Cerebellar cortex (tissue), 1 donor: ENCODE data around the gene GNPTAB.

ENCODE experiments used
- DNase-seq: peaks from one replicate; pipeline ENCODE4 v3.0.0-alpha.2; 2015; ENCODE audit warnings: low spot score

The GNPTAB gene

DNA sequence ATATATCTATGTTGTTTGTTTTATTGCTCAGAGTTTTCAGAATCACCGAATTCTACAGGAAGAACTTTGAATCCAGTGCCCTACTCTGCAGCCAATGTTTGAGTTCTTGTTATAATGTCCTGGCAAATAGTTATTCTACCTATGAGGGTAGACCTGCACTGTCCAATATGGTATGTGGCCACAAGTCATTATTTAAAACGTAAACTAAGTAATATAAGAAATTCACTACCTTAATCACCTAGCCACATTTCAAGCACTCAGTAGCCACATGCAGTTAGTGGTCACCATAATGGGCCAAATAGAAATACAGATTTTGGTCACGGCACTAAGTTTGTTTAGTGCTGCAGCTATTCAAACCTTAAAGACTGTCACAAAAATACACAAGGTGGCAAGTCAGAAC is 26.4 kb downstream of the GNPTAB start:
- DNase-seq: no peak

DNA sequence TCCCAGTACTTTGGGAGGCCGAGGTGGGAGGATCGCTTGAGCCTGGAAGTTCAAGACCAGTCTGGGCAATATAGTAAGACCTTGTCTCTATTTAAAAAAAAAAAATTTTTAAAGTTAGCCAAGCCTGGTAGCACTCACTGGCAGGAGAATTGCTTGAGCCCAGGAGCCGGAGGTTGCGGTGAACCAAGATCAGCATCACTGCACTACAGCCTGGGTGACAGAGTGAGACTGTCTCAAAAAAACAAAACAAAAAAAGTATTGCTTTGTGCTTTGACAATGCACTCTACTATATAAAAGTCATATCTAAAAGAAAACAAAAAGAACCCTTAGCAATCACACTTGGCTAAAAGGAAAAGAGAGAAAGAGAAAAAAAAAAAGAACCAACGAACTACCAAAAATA is 26.8 kb downstream of the GNPTAB start:
- no peak for DNase-seq

DNA sequence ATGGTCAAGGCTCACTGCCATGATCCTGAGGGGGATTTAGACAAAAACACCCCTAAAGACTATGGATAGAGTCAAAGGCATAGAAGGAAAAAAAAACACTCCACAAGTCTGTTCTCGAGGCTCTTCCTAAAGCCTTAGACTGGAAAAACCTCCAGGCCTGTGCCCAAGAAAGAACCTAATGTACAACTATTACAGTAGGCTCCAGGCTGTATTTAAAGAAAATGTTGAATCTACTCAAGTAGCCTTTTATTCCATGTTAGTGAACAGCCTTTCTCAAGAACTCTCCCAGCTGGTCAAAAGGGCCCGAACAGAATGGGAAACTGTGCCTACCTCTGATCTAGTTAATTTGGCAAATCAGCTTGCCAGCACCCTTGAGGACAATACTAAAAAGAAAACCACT is 28.3 kb downstream of the GNPTAB start:
- DNase-seq: no peak

DNA sequence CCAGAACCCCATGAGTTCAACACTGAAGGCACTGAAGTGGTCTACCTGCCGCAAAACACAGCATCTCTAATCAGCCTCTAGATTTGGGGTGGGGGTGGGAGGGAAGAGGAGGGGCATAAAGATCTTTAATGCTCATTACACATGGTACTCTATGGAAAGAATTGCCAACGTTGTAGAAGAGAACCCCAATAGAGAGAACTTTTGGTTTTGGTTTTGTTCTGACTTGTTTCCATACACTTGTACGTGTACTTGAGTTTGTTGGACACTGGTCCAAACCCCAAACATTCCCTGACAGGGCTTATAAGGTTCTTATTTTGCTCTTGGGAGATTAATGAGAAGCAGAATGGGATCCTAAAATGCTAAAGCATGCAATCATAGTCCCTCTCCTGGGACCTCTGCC is 31.0 kb downstream of the GNPTAB start:
- no peak for DNase-seq

DNA sequence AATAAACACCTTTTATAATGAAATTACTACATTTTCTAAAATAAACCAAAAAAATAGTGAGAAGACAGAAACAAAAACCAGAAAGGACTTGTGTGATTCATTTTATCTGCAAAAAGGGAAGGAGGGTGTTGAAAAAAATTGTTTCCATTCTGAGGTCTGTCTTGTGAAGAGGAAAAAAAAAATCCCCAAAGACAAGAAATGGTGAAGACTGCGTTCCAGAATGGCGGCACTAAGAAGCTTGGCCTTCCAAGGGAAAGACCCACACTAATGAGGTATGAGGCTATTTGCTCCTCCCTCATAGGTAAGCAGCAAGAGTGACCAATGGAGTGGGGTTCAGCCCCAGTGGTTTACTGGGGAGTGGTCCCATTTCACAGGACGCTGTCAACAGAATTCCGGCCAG is 35.0 kb downstream of the GNPTAB start:
- no peak for DNase-seq

DNA sequence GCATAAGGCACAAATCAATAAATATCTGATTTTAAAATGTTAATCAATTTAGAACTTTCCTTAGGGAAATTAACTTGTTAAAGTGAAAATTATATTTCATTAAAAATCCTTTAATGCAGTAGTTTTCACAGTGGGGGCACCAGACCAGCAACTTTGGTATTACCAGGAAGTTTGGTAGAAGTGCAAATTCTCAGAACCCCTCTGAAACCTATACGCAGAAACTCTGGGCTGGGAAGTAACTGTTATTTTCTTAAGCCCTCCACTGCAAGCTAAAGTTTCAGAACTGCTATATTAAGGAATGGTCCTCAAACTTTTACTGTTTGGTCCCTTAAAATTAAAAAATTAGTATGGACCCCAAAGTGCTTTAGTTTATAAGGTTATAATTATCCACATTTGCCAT is 35.7 kb downstream of the GNPTAB start:
- no peak for DNase-seq

DNA sequence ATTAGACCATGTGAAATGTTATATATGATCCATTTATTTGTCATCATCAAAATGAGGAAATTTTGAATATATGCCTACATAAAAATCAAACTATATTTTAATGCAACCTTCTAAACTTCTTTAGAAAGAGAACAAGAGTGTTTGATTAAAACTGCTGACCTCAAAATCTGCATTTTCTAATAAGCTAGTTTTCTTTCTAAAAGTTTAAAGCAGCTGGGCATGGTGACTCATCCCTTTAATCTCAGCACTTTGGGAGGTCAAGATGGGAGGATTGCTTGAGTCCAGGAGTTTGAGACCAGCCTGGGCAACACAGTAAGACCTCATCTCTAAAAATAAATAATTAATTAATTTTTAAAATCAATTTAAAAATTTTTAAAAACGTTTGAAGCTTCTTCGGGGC is 36.2 kb downstream of the GNPTAB start:
- DNase-seq: no peak

DNA sequence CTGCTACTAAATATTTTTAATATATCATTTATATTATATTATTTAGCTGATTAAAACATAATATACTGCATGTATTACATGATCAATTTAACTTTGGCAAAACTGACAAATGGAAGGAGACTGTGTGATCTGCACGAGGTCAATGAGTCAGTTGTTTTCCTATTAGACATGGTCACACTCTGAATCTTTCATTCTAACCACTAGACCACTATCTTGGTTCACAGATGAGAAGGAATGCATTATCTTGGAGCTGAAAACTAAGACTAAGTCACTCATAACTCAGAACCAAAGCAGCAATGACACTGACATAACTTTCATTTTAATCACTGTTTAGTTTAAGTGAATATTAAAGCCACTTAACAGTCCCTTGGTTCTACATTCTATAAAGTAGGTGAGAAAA is 37.4 kb downstream of the GNPTAB start:
- no peak for DNase-seq

DNA sequence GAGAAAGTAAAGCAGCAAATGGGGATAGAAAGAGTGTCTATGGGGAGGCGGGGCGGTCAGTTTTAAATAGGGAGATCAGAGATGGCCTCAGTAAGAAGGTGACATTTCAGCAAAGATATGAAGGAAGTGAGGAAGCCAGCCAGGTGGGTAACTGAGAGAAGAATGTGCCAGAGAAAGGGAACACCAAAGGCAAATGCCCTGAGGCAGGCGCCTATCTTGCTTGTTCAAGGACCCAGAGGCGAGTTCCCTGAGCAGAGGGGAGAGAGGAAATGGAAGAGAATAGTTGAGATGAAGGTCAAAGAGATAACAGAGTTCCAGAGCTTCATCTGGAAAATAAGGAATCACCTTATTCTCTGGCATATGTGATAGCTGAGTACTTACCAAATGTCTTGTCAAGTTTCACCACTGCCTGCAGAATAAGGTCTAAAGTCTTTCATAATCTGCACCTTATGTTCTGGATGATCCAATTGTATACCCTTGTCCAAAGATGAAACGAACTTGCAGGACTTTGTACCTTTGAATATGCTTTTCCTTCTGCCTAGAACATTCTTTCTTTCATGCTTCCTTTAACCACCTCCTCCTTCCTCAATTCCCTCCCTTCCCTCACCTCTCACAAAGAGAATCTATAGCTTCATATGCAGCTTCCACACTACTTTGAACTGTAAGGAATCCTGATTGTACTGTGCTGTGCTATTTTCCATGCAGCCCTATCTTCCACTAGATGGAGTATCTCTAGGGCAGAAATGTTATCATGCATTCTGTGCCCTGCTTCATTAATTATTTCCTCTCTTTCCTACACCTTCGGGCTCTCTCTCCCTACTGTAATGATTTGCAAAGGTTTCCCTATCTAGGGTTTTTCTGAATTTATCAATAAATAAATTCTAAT is 38.5 kb downstream of the GNPTAB start:
- peak; percentile 32 for DNase-seq

DNA sequence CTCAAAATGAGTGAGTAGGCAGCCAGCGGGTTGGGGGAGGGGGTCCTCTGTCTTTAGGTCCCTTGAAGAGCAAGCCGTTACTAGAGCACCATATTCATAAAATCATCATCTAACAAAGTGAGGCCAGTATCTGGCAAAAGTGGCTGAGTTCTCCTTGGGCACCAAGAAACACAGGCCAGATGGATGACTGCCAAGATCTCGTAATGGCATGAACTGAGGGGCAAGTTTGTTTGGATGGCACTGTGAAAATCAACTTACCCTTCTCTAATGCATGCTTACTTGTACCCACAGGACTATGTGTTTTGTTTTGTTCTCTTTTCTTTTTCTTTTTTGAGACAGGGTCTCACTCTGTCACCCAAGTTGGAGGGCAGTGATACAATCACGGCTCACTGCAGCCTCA is 41.6 kb downstream of the GNPTAB start:
- DNase-seq: peak; percentile 28

DNA sequence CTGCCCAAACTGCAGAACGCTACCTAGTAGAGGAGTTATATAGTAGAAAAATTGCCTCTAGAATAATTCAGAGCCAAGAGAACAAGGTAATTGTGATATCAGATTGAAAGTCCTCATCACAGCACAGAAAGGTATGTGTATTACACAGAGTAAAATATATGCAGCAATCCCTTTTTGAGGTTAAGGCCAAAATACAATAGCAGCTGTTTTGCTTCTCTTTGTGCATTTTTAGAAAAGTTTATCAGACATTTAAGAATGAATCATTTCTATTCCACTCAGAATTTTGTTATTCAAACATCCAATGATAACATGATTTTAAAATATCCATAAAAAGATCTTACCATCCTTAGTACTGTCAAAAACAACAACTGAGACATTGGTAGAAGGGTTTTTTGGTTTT is 45.1 kb downstream of the GNPTAB start:
- no peak for DNase-seq

DNA sequence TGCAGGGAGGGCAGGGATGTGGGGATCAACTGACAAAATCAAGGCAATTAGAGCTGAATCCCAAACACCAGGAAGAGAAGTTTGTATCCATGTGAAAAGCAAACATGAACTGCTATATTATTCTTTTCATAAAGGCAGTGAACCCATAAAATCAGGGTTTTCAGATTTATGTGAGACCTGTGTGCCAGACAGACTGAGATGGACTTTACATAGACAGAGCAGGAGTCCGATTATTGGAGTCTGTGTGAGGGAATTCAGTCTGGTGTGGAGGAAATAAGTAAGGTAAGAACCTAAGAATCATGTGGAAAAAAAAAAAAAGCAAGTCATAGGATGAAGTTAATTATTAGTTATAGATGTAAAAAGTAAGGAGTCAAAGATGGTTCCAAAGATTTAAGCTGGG is 46.4 kb downstream of the GNPTAB start:
- DNase-seq: no peak

DNA sequence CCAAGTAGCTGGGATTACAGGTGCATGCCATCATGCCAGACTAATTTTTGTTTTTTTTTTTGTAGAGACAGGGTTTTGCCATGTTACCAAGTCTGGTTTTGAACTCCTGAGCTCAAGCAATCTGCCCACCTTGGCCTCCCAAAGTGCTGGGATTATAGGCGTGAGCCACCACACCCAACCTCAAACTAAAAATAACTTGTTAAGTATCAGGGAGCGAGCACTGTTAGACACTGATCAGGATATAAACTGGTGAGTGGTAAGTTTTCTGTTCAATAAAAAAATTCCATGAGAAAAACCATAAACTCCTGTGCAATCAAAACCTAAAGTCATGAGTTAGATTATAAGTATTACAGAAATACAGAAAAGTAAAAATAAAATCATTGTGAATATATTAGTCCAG is 46.9 kb downstream of the GNPTAB start:
- no peak for DNase-seq

DNA sequence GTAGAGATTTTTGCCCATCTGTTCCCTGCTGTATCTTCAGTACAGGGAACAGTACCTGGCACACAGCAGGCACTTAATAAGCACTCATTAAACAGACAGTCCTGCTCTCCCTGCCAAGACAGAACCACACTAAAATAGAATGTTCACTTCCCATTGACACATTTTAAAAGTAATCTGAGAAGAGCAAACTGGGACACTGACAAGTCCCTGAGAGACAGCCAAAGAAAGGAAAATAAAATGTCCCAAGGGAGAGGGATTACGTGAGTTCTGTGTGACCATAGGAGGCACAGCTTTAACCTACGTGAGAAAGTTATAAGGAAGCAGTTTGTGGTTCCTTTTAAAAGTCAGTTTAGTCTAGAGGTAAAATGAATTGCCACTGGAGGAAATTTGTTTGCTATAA is 47.6 kb downstream of the GNPTAB start:
- DNase-seq: no peak

DNA sequence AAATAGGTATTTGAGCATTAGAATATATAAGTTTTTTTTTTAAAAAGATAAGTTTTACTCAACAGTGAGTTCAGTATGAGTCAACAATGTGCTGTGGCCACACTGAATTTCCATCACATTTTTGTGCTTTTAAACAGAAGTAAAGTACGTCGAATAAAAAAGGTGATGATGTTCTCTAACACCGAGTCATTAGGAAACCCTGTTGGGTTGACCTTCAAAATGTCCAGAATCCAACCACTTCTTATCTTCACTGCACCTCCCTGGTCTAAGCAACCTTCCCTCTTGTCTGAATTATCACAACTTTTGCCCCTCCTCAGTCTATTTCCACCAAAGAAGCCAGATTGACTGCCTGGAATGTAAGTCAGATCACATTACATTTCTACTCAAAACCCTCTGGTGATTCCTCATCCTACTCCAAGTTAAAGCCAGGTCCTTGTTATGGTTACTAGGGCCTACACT is 48.5 kb downstream of the GNPTAB start:
- no peak for DNase-seq

DNA sequence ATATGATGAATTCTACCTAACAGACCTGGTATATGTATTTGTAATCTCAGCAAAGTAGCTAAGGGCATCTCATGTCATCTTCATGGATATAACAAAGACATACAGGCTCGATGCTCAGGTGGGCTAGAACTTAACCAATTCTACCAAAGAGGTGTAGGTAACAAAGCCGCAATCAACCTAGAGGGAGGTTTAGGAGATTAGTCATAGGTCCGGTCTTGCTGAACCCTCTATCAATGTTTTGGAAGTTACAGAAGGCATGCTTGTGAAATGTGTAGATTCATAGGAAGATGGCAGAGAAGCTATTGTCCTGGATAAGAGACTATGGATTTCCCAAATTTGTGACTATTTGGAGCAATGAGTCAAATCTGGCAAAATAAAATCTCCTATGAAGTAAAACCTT is 48.9 kb downstream of the GNPTAB start:
- DNase-seq: no peak

DNA sequence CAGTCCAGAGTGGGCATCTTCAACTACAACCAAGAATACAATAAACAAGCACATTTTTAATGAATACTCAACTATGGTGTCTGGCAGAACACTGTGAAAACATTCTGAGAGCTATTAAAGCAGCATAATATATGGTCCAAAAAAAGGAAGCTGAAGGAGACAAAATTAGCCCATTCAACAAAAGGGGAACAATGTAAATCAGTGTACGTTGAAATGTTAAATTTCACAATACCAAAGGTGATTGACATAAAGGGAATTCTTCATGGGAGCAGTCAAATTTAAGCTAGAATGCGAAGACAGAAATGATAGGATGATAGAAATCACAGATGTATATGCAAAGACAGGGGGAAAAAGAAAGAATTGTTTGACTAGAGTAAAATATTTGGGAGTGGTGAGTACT is 50.2 kb downstream of the GNPTAB start:
- no peak for DNase-seq

DNA sequence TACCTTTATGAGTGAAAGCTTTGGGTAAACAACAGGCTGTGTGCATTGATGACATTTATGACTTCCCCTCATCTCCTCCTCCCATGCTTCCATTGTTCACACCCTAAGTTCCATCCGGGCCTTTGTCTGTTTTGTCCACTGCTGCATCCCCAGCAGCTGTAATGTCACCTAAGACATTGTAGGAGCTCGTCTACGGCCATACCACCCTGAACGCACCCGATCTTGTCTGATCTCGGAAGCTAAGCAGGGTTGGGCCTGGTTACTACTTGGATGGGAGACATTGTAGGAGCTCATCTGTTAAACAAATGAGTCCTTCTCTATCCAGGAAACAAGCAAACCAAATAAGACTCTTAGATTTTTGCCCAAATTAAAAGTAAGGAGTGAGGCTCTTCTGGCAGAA is 51.1 kb downstream of the GNPTAB start:
- no peak for DNase-seq

DNA sequence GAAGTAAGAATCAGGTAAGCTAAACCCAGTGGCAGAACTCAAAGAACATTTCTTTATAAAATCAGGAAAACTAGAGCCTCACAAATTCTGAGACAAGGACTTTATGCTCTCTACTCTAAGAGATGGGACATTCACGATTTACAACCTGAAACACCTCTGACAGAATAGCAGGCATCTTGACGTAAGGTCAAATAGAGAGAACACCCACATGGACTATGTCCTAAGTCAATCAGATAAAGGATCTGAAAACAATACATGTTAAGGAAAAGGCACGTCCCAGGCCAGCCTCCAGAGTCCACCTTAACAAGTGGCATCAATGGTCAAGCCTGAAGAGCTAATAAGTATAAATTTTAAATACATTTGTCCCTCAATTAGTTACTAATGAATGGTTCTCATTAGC is 51.6 kb downstream of the GNPTAB start:
- no peak for DNase-seq

DNA sequence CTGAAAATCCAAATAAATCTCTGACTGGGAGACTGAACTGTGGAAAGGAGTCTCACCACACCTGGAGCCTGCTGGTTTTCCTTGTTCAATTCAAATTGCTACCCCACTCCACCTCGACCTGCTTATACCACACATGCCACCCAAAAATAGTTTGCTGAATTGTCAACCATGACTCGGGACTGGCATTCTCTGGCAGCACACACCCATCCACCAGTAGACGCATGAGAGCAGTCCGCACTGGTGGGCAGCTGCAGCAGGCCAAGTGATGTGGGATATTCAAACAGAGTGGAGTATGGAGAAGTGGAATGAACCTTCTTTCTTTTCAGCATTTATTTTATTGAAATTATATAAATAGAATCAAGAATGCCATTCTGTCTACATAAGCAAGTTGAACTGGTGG is 52.8 kb downstream of the GNPTAB start:
- no peak for DNase-seq

DNA sequence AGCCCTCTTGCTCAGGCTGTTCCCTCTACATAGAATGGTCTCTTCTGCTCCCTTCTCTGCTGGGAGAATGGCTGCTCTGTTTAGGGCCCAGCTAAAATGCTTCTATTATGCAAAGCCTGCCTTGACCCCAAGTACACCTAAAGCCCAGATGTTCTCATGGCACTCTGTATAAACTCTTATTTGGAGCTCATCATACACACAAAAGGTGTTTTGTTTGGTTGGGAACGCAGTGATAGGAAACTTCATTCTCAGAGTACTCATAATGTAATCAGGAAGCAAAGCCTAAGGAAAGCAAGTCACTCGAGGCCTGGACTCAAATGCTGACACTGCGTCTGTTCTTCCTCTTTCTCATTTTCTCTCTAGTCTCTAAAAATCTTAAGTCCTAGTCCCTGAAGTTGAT is 53.3 kb downstream of the GNPTAB start:
- no peak for DNase-seq

DNA sequence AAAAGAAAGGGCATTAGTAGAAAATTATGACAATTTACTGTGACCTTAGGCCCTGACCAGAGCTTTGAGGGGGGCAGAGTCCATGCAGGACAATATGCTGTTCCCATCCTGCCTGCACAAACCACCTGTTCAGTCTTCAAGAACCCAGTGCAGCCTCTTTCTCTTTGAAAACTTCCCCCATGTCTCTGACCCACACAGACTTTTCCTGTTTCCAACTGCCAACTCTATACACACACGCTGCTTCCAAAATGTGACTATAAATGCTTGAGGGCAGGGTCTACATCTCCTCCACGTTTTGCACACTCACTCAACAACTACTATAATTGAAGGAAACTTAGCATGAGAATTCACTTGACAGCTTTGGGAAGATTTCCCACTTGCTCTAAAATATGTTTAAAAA is 54.9 kb downstream of the GNPTAB start:
- no peak for DNase-seq

DNA sequence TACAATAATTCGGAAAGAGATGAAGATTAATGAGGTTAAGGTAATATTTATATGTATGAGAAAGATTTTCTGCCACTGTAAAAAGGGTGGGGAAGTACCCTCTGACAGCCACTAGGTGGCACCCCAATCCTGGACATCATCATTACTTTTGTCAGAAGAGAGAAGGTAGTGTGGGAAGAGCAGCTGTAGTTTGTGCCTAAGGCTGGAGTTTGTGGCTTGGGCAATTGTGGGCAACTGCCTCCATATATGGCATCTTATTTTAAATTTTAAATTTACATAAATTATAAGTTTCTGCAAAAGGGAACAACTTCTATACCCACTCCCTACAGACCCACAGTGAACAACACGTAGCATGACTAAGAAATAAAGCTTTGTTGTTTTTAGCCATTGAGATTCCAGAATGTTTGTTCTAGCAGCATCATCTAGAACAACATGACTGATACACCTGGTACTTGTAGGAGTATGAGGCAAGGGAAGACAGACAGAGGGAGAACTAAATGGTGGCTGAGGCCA is 57.1 kb downstream of the GNPTAB start:
- peak; percentile 74 for DNase-seq
